Activated T-cell treated with anti-CD3 and anti-CD28 coated beads, Interleukin-2, amount 50 U/mL, for 72 hours (primary cell): Measurements from ENCODE around the gene COQ7. TPM values are rescaled to one million over a fixed set of nuclear protein-coding genes. Genes with fewer than 3 reads are reported as not detected.
A peak's percentile ranks its signal among the peaks of the same experiment; 100 is the strongest.

Source experiments
- ATAC-seq, 2 donors: fragments of 150-1000 bp; cut with Tn5 transposase; replicated peaks in 1 of 2; 2 replicates each; pipeline ENCODE4 v1.10.0; 2021; ENCODE audit warnings: moderate library complexity in 2 of 2, mild to moderate bottlenecking in 1 of 2
- DNase-seq, 2 donors: peaks; one replicate each; pipeline ENCODE4 v3.0.0; 2021 to 2022; ENCODE audit warnings: mixed read lengths in 1 of 2
- H3K27ac Mint-ChIP-seq: one replicate; pipeline ENCODE4 v1.8.0; 2022; ENCODE audit warnings: mild to moderate bottlenecking, moderate library complexity, mixed read lengths
- H3K27me3 Mint-ChIP-seq: one replicate; pipeline ENCODE4 v1.8.0; 2022; ENCODE audit warnings: low read depth, mixed read lengths
- H3K36me3 Mint-ChIP-seq, 2 donors: one replicate each; pipeline ENCODE4 v1.8.0; 2022; ENCODE audit warnings: mixed read lengths in 2 of 2, mild to moderate bottlenecking in 1 of 2; ENCODE audit not compliant: insufficient read depth in 2 of 2
- H3K4me1 Mint-ChIP-seq: one replicate; pipeline ENCODE4 v1.8.0; 2022; ENCODE audit warnings: low read depth, mixed read lengths
- H3K4me3 Mint-ChIP-seq, 2 donors: one replicate each; pipeline ENCODE4 v1.8.0; 2022; ENCODE audit warnings: mild to moderate bottlenecking in 2 of 2, mixed read lengths in 2 of 2, moderate library complexity in 2 of 2
- H3K9me3 Mint-ChIP-seq, 2 donors: one replicate each; pipeline ENCODE4 v1.8.0; 2022; ENCODE audit warnings: mixed read lengths in 2 of 2
- total RNA-seq, 2 donors: library from RNA; stranded (reverse); gene quantifications; one replicate each; pipeline ENCODE4 v1.2.3, GENCODE V29; 2022

Gene COQ7
- total RNA-seq, 2 donors from 2014 or later, result 16.5 to 16.6 TPM

DNA sequence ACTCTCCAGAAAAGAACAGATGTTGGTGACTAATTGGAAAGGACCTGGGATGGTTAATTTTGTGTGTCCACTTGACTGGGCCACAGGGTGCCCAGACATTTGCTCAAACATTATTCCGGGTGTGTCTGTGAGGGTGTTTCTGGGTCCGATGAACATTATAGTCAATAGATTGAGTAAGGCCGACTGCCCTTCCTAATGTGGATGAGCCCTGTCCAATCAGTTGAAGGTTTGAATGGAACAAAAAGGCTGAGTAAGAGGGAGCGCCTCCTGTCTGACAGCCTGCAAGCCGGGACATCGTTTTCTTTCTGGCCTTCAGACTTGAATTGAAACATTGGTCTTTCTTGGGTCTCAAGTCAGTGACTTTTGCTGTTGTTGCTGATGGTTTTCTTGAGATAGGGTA, 23.5 kb downstream of the COQ7 start:
- ATAC-seq, result no peak
- peaks cover 5% of the 10 kb centered on the region for H3K27me3 Mint-ChIP-seq
- peaks cover 9 to 16% of the 10 kb centered on the region in 2 donors for H3K36me3 Mint-ChIP-seq
- no peak overlapping the region for H3K27ac Mint-ChIP-seq
- H3K4me1 Mint-ChIP-seq, result peaks cover 20% of the 10 kb centered on the region
- no peak overlapping the region for H3K4me3 Mint-ChIP-seq
- DNase-seq, result no peak
- peaks cover 6 to 18% of the 10 kb centered on the region in 2 donors for H3K9me3 Mint-ChIP-seq

DNA sequence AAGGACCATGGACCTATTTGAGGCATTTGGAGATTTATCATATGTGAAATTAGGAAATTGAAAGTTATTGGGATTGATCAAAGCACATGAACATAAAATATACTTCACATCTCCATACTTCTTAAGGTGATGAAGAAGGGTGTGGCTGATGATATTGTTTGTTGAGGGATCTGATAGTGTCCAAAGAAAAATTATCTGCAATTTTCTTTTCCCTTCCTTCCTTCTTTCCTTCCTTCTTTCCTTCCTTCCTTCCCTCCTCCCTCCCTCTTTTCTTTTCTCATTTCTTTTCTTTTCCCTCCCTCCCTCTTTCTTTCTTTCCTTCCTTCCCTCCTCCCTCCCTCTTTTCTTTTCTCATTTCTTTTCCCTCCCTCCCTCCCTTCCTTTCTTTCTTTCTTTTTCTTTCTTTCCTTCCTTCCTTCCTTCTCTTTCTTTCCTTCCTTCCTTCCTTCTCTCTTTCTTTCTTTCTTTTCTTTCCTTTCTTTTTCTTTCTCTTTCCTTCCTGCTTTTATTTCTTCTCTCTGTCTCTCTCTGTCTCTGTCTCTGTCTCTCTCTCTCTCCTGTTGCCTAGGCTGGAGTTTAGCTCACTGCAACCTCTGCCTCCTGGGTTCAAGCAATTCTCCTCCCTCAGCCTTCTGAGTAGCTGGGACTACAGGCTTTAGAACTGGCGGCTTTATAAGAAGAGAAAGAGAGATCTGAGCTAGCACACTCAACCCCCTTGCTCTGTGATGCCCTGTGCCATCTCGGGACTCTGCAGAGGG, 25.4 kb downstream of the COQ7 start:
- Mint-ChIP-seq H3K36me3 (peaks cover 12 to 17% of the 10 kb centered on the region in 2 donors), H3K4me3 (no peak overlapping the region), H3K9me3 (peaks cover 8 to 19% of the 10 kb centered on the region in 2 donors), H3K27ac (no peak overlapping the region), H3K4me1 (peaks cover 15% of the 10 kb centered on the region), H3K27me3 (no peaks in the 10 kb centered on the region)
- no peak for DNase-seq
- no peak for ATAC-seq

DNA sequence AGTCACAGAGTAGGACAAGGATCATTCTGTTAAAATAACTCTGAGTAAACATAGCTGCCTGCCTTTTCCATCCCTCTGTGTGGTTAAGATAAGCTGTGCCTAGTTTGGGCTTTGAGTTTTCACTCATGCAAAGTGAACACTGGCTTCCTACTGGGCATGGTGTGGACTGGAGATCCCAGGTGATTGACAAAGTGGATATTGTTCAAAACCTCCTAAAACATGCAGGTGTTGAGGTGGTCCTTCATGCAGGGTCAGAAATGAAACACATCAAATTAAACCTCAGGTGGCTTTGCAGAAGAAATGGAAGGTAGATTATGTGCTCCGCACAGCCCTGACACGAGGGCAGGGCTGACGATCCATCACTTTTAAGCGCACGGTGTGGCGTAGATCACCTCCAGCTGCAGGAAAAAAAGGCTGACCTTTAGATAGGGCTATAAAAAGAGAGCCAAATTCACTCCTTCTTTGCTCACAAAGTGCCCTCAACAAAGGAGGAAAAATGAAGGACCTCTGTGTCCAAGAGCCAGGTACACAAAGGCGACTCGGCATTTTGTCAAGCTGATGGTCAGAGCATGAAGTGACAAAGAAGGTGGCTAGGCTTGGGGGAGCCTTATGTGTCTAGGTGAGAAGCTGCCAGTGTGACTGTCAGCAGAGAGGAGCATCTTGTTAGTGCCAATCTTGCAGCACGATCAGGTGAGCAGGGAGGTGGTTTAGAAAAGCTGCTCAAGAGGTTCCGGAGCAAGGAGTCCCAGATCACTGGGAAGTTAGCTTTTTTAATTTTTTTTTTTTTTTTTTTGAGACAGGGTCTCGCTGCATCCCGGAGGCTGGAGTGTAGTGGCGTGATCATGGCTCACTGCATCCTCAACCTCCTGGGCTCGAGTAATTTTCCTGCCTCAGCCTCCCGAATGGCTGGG, 26.5 kb downstream of the COQ7 start:
- H3K27ac Mint-ChIP-seq, result no peak overlapping the region
- no peak overlapping the region for H3K4me3 Mint-ChIP-seq
- no peak for DNase-seq
- H3K36me3 Mint-ChIP-seq, result peaks cover 14 to 19% of the 10 kb centered on the region in 2 donors
- ATAC-seq, result no peak
- peaks cover 15% of the 10 kb centered on the region for H3K4me1 Mint-ChIP-seq
- H3K27me3 Mint-ChIP-seq, result no peaks in the 10 kb centered on the region
- H3K9me3 Mint-ChIP-seq, result peaks cover 10 to 23% of the 10 kb centered on the region in 2 donors

- H3K27ac Mint-ChIP-seq, result no peak overlapping the region
- H3K4me1 Mint-ChIP-seq, result peaks cover 11% of the 10 kb centered on the region
- peak; percentile 37 to 48 for ATAC-seq
- no peak for DNase-seq
- no peak overlapping the region for H3K4me3 Mint-ChIP-seq
- H3K9me3 Mint-ChIP-seq, result peaks cover 10 to 23% of the 10 kb centered on the region in 2 donors
- H3K36me3 Mint-ChIP-seq, result peaks cover 14 to 16% of the 10 kb centered on the region in 2 donors
- H3K27me3 Mint-ChIP-seq, result no peaks in the 10 kb centered on the region
These were observed 27.3 kb downstream of the COQ7 start for GRCh38 chr16:19094542-19095365.

GRCh38 chr16:19095654-19096053, 28.2 kb downstream of the COQ7 start:
- peaks cover 14 to 16% of the 10 kb centered on the region in 2 donors for H3K36me3 Mint-ChIP-seq

GRCh38 chr16:19098173-19098572, 30.8 kb downstream of the COQ7 start:
- Mint-ChIP-seq H3K27ac (no peak overlapping the region), H3K36me3 (peaks cover 6 to 8% of the 10 kb centered on the region in 2 donors), H3K9me3 (peaks cover 4 to 10% of the 10 kb centered on the region in 2 donors), H3K4me3 (no peak overlapping the region), H3K27me3 (peaks cover 13% of the 10 kb centered on the region), H3K4me1 (peaks cover 11% of the 10 kb centered on the region)
- no peak for ATAC-seq
- no peak for DNase-seq

More at GRCh38 chr16:19095654-19096053, 28.2 kb downstream of the COQ7 start:
- ATAC-seq, result no peak
- peaks cover 10 to 22% of the 10 kb centered on the region in 2 donors for H3K9me3 Mint-ChIP-seq
- no peak overlapping the region for H3K27ac Mint-ChIP-seq
- no peak for DNase-seq
- H3K4me1 Mint-ChIP-seq, result peaks cover 11% of the 10 kb centered on the region
- no peaks in the 10 kb centered on the region for H3K27me3 Mint-ChIP-seq
- H3K4me3 Mint-ChIP-seq, result no peak overlapping the region

- no peak overlapping the region for H3K27ac Mint-ChIP-seq
- no peak overlapping the region for H3K4me3 Mint-ChIP-seq
- H3K27me3 Mint-ChIP-seq, result peaks cover 20% of the 10 kb centered on the region
- ATAC-seq (no peak), DNase-seq (no peak)
- peaks cover under 1% of the 10 kb centered on the region for H3K4me1 Mint-ChIP-seq
- peaks cover 3% of the 10 kb centered on the region in 2 donors for H3K36me3 Mint-ChIP-seq
- peaks cover 3 to 5% of the 10 kb centered on the region in 2 donors for H3K9me3 Mint-ChIP-seq
These were observed 34.9 kb downstream of the COQ7 start for GRCh38 chr16:19102187-19102872.

GRCh38 chr16:19104607-19105006, 37.2 kb downstream of the COQ7 start:
- H3K4me1 Mint-ChIP-seq, result peaks cover 15% of the 10 kb centered on the region
- no peak for ATAC-seq
- DNase-seq, result no peak
- no peaks in the 10 kb centered on the region for H3K36me3 Mint-ChIP-seq
- H3K4me3 Mint-ChIP-seq, result no peak overlapping the region
- H3K9me3 Mint-ChIP-seq, result no peaks in the 10 kb centered on the region
- peaks cover 28% of the 10 kb centered on the region for H3K27me3 Mint-ChIP-seq
- H3K27ac Mint-ChIP-seq, result no peak overlapping the region

DNA sequence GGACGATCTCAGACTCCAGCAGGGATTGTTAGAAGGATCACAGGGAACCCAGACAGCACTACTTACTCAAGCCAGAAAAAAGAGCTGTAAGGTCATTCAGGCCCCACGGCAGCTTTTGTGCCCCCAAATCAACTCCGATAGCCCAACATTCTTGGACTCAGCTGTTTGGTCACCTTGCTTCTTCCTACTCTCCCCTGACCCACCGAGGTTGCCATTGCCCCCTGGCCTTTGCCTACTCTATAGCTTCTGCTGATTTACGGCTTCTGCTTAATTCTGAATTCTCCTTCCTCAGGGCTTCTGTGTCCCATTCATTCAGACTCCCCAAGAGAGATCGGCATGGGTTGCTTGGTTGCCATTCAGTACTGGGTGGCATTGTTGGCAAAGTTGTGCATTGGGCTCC, 37.7 kb downstream of the COQ7 start:
- no peak for ATAC-seq
- DNase-seq, result no peak
- no peak overlapping the region for H3K4me3 Mint-ChIP-seq
- peaks cover 28% of the 10 kb centered on the region for H3K27me3 Mint-ChIP-seq
- H3K4me1 Mint-ChIP-seq, result peaks cover 15% of the 10 kb centered on the region
- H3K9me3 Mint-ChIP-seq, result no peaks in the 10 kb centered on the region
- H3K27ac Mint-ChIP-seq, result no peak overlapping the region
- no peaks in the 10 kb centered on the region for H3K36me3 Mint-ChIP-seq

- ATAC-seq (no peak), DNase-seq (no peak)
- Mint-ChIP-seq H3K4me1 (peaks cover 15% of the 10 kb centered on the region), H3K27me3 (peaks cover 24% of the 10 kb centered on the region), H3K9me3 (no peaks in the 10 kb centered on the region), H3K27ac (no peak overlapping the region), H3K4me3 (no peak overlapping the region), H3K36me3 (no peaks in the 10 kb centered on the region)
These were observed 38.6 kb downstream of the COQ7 start for GRCh38 chr16:19105891-19106624.

DNA sequence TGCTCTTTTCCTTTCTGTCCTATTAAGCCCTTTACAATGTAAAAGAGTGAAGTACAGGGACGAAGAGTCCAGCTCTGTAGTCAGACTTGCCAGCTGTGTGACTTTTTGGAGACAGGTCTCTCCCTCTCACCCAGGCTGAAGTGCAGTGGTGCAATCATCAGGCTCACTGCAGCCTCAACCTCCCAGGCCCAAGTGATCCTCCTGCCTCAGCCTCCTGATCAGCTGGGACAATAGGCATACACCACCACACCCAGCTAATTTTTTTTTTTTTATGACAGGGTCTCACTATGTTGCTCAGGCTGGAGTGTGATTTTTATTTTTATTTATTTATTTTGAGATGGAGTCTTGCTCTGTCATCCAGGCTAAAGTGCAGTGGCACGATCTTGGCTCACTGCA, 39.2 kb downstream of the COQ7 start:
- Mint-ChIP-seq H3K27ac (no peak overlapping the region), H3K36me3 (no peaks in the 10 kb centered on the region), H3K9me3 (no peaks in the 10 kb centered on the region), H3K27me3 (peaks cover 22% of the 10 kb centered on the region), H3K4me1 (peaks cover 15% of the 10 kb centered on the region), H3K4me3 (no peak overlapping the region)
- ATAC-seq (no peak), DNase-seq (no peak)
